H1 (cell line): ENCODE results near the gene SMYD3. TPM values are rescaled to one million over a fixed set of nuclear protein-coding genes. Genes with fewer than 3 reads are reported as not detected.

Experiments
- CTCF ChIA-PET: fragments of 300-600 bp; sonication (Branson Sonifier 250); formaldehyde crosslinking; loops from one replicate; lab custom pipeline; 2021; ENCODE audit not compliant: partially characterized antibody; lab: Charles Lee
- POLR2A ChIA-PET: fragments of 300-600 bp; sonication (Branson Sonifier 250); formaldehyde crosslinking; loops from one replicate; lab custom pipeline; 2021; ENCODE audit warnings: inconsistent platforms; ENCODE audit not compliant: partially characterized antibody; lab: Charles Lee
- DNase-seq, 2 experiments: peaks; one replicate each; pipeline versions ENCODE4 v3.0.0 to v3.0.0-alpha.2; 2010 to 2022; ENCODE audit warnings: low spot score in 2 of 2, low read depth in 1 of 2, mixed read lengths in 1 of 2
- FAIRE-seq: peaks from 2 replicates; lab custom pipeline; 2011; peaks lifted over from hg19 to GRCh38; lab: Jason Lieb, UNC
- H2AFZ ChIP-seq: 2 replicates; pipeline ENCODE4 v1.8.1; 2012; ENCODE audit warnings: low read length, inconsistent platforms
- H2AK5ac ChIP-seq: 2 replicates; pipeline ENCODE4 v1.6.1; 2013; ENCODE audit warnings: low read depth, low read length
- H2BK120ac ChIP-seq: replicated peaks from 2 replicates; pipeline ENCODE3; 2013; ENCODE audit warnings: low read depth, low read length, inconsistent platforms
- H2BK12ac ChIP-seq: 2 replicates; pipeline ENCODE4 v1.6.1; 2013; ENCODE audit warnings: low read depth, low read length
- H2BK15ac ChIP-seq: 2 replicates; pipeline ENCODE4 v1.6.1; 2013; ENCODE audit warnings: low read length
- H2BK20ac ChIP-seq: 2 replicates; pipeline ENCODE4 v1.6.1; 2013; ENCODE audit warnings: low read length
- H2BK5ac ChIP-seq: 2 replicates; pipeline ENCODE4 v1.6.1; 2013; ENCODE audit warnings: low read depth, low read length
- H3K14ac ChIP-seq: 2 replicates; pipeline ENCODE4 v1.6.1; 2013; ENCODE audit warnings: inconsistent platforms; ENCODE audit not compliant: insufficient read length
- H3K18ac ChIP-seq: 2 replicates; pipeline ENCODE4 v1.6.1; 2013; ENCODE audit warnings: low read length; ENCODE audit errors: extremely low read depth
- H3K23ac ChIP-seq: 2 replicates; pipeline ENCODE4 v1.6.1; 2013; ENCODE audit warnings: inconsistent platforms; ENCODE audit not compliant: insufficient read length
- H3K23me2 ChIP-seq: 2 replicates; pipeline ENCODE4 v1.6.1; 2013; ENCODE audit warnings: low read depth, low read length
- H3K27ac ChIP-seq: 2 replicates; pipeline ENCODE4 v1.6.1; 2011; ENCODE audit warnings: low read depth, low read length, inconsistent platforms
- H3K27me3 ChIP-seq, 4 experiments: replicated peaks in 1 of 4; 1 replicate in 1 of 4; 2 replicates in 3 of 4; pipeline versions ENCODE4 v1.6.1 to v1.8.1; 2011 to 2013; ENCODE audit warnings: low read length in 3 of 4, mild to moderate bottlenecking in 3 of 4, inconsistent platforms in 2 of 4, mixed read lengths in 2 of 4, moderate library complexity in 1 of 4; ENCODE audit not compliant: control insufficient read depth in 3 of 4, insufficient read depth in 3 of 4; ENCODE audit errors: extremely low read depth in 1 of 4
- H3K36me3 ChIP-seq, 4 experiments: 2 replicates each; pipeline versions ENCODE4 v1.6.1 to v1.8.1; 2011 to 2013; ENCODE audit warnings: mild to moderate bottlenecking in 4 of 4, low read length in 3 of 4, moderate library complexity in 2 of 4, control low read depth in 1 of 4, inconsistent platforms in 1 of 4; ENCODE audit not compliant: insufficient read depth in 4 of 4, control insufficient read depth in 2 of 4
- H3K4ac ChIP-seq: replicated peaks from 2 replicates; pipeline ENCODE3; 2013; ENCODE audit warnings: low read length, low read depth, mixed read lengths, inconsistent platforms; ENCODE audit not compliant: insufficient read length
- H3K4me1 ChIP-seq, 4 experiments: replicated peaks in 1 of 4; 1 replicate in 1 of 4; 2 replicates in 3 of 4; pipeline versions ENCODE4 v1.6.1 to v1.8.1; 2011 to 2013; ENCODE audit warnings: low read length in 3 of 4, inconsistent platforms in 2 of 4, mixed read lengths in 1 of 4; ENCODE audit not compliant: insufficient read depth in 4 of 4, control insufficient read depth in 3 of 4
- H3K4me2 ChIP-seq, 2 experiments: 2 replicates each; pipeline versions ENCODE4 v1.6.1 to v1.8.1; 2011 to 2013; ENCODE audit warnings: low read depth in 2 of 2, low read length in 2 of 2, control low read depth in 1 of 2, inconsistent platforms in 1 of 2, mild to moderate bottlenecking in 1 of 2; ENCODE audit not compliant: insufficient read depth in 1 of 2
- H3K4me3 ChIP-seq, 4 experiments: fragments of 200-600, 300-600 bp in 1 of 4; sonication (generic), shearing (Covaris generic), sonication (Bioruptor Twin) in 1 of 4; 2 replicates each; pipeline versions ENCODE4 v1.5.1 to v1.8.1; 2011 to 2016; ENCODE audit warnings: low read length in 4 of 4, low read depth in 3 of 4, control low read depth in 2 of 4, inconsistent platforms in 2 of 4, mild to moderate bottlenecking in 2 of 4, mixed read lengths in 1 of 4, moderate library complexity in 1 of 4; ENCODE audit not compliant: insufficient read depth in 2 of 4; ENCODE audit errors: extremely low read depth in 1 of 4
- H3K56ac ChIP-seq: replicated peaks from 2 replicates; pipeline ENCODE3; 2013; ENCODE audit warnings: low read depth, mild to moderate bottlenecking, mixed read lengths, low read length, inconsistent platforms; ENCODE audit not compliant: insufficient read length
- H3K79me1 ChIP-seq: 2 replicates; pipeline ENCODE4 v1.6.1; 2013; ENCODE audit warnings: low read depth, low read length, control low read depth
- H3K79me2 ChIP-seq, 2 experiments: 2 replicates each; pipeline versions ENCODE4 v1.6.1 to v1.8.1; 2012 to 2013; ENCODE audit warnings: low read length in 2 of 2, mild to moderate bottlenecking in 2 of 2, inconsistent platforms in 1 of 2; ENCODE audit not compliant: insufficient read depth in 2 of 2, control insufficient read depth in 1 of 2
- H3K9ac ChIP-seq, 4 experiments: replicated peaks in 1 of 4; 1 replicate in 1 of 4; 2 replicates in 3 of 4; pipeline versions ENCODE4 v1.6.1 to v1.8.1; 2011 to 2013; ENCODE audit warnings: low read depth in 3 of 4, low read length in 3 of 4, control low read depth in 2 of 4, mild to moderate bottlenecking in 2 of 4, moderate library complexity in 2 of 4, inconsistent platforms in 1 of 4; ENCODE audit errors: extremely low read depth in 1 of 4
- H3K9me3 ChIP-seq, 2 experiments: 2 replicates each; pipeline versions ENCODE4 v1.6.1 to v1.8.1; 2012 to 2013; ENCODE audit warnings: mild to moderate bottlenecking in 2 of 2, moderate library complexity in 2 of 2, control low read depth in 1 of 2, inconsistent platforms in 1 of 2, low read depth in 1 of 2, low read length in 1 of 2, mixed read lengths in 1 of 2; ENCODE audit not compliant: insufficient read depth in 2 of 2
- H4K20me1 ChIP-seq, 2 experiments: replicated peaks in 1 of 2; 2 replicates each; pipeline versions ENCODE3 to v1.8.1; 2011 to 2013; ENCODE audit warnings: inconsistent platforms in 2 of 2, low read length in 2 of 2, mild to moderate bottlenecking in 1 of 2; ENCODE audit not compliant: insufficient read depth in 2 of 2, control insufficient read depth in 1 of 2
- H4K5ac ChIP-seq: 2 replicates; pipeline ENCODE4 v1.6.1; 2013; ENCODE audit warnings: low read length, low read depth, mixed read lengths, inconsistent platforms; ENCODE audit not compliant: insufficient read length
- H4K8ac ChIP-seq: 2 replicates; pipeline ENCODE4 v1.8.0; 2013; ENCODE audit warnings: mild to moderate bottlenecking, moderate library complexity, low read length, inconsistent platforms; ENCODE audit not compliant: insufficient read depth; ENCODE audit errors: extremely low read depth
- H4K91ac ChIP-seq: replicated peaks from 2 replicates; pipeline ENCODE3; 2013; ENCODE audit warnings: low read length, mixed read lengths, inconsistent platforms; ENCODE audit not compliant: insufficient read length
- EGR1 ChIP-seq: IDR thresholded peaks from 2 replicates; pipeline ENCODE4 v1.6.1; 2011; ENCODE audit warnings: low read depth, low read length, borderline replicate concordance
- FOSL1 ChIP-seq: IDR thresholded peaks from 2 replicates; pipeline ENCODE4 v1.6.1; 2011; ENCODE audit warnings: mild to moderate bottlenecking, low read depth, low read length, moderate library complexity; ENCODE audit not compliant: insufficient read depth
- HDAC2 ChIP-seq, 2 experiments: fragments of 300-600 bp in 1 of 2; sonication (generic) in 1 of 2; IDR thresholded peaks; 2 replicates each; pipeline ENCODE4 v1.6.1; 2011 to 2012; ENCODE audit warnings: low read depth in 2 of 2, low read length in 2 of 2, mild to moderate bottlenecking in 2 of 2, moderate library complexity in 2 of 2, borderline replicate concordance in 1 of 2, inconsistent platforms in 1 of 2
- RAD21 ChIP-seq, 2 experiments: IDR thresholded peaks in 1 of 2; conservative IDR thresholded peaks in 1 of 2; 2 replicates each; pipeline ENCODE4 v1.6.1; 2011; ENCODE audit warnings: low read depth in 2 of 2, low read length in 2 of 2, improper control_type of control experiment in 1 of 2, inconsistent platforms in 1 of 2, mild to moderate bottlenecking in 1 of 2, moderate library complexity in 1 of 2
- RXRA ChIP-seq: IDR thresholded peaks from 2 replicates; pipeline ENCODE4 v1.6.1; 2011; ENCODE audit warnings: low read depth, mild to moderate bottlenecking, low read length, moderate library complexity; ENCODE audit not compliant: insufficient read depth
- SP4 ChIP-seq: IDR thresholded peaks from 2 replicates; pipeline ENCODE4 v1.6.1; 2012; ENCODE audit warnings: low read length, inconsistent platforms
- TEAD4 ChIP-seq: IDR thresholded peaks from 2 replicates; pipeline ENCODE4 v1.6.1; 2012; ENCODE audit warnings: low read depth, low read length, inconsistent platforms, mixed read lengths
- WGBS, 2 experiments: shearing (Covaris generic) in 1 of 2; methylation state at CpG; one replicate each; pipeline versions ENCODE4 v1.1.6 to v1.1.7; 2013 to 2015; ENCODE audit warnings: low lambda C conversion rate in 2 of 2, mixed read lengths in 2 of 2, inconsistent platforms in 1 of 2, low coverage in 1 of 2, missing lambda C conversion rate in 1 of 2; ENCODE audit not compliant: insufficient replicate concordance in 2 of 2, insufficient coverage in 1 of 2, insufficient read length in 1 of 2; ENCODE audit errors: extremely low coverage in 1 of 2, missing lambda C conversion rate in 1 of 2; 5-methylcytosine and 5-hydroxymethylcytosine counted together
- polyA plus RNA-seq, 7 experiments: library from polyadenylated mRNA; depleted of rRNA in 3 of 7; stranded (reverse) in 5 of 7; unstranded in 2 of 7; fragments of >200 nt in 5 of 7; fragments of 200-250 nt in 2 of 7; gene quantifications; 1 replicate in 5 of 7; 2 replicates in 1 of 7; 4 replicates in 1 of 7; pipeline versions ENCODE4 v1.2.1 to v1.2.3, GENCODE V29; 2011 to 2013; ENCODE audit warnings: missing spikeins in 2 of 7, mixed read lengths in 2 of 7
- total RNA-seq: library from RNA; stranded (reverse); fragmentation: NEBNext Ultra II Directional; extraction: Animal tissue kit (Norgen Biotek cat#: 25700); gene quantifications from 2 replicates; pipeline ENCODE4 v1.2.1, GENCODE V29; 2021

Gene SMYD3
- total and polyA plus RNA-seq, 2 of the 8 experiments (the other 6 are each of a cell fraction or from before 2014, with no cell fraction given): 17.3 to 25.4 TPM

DNA sequence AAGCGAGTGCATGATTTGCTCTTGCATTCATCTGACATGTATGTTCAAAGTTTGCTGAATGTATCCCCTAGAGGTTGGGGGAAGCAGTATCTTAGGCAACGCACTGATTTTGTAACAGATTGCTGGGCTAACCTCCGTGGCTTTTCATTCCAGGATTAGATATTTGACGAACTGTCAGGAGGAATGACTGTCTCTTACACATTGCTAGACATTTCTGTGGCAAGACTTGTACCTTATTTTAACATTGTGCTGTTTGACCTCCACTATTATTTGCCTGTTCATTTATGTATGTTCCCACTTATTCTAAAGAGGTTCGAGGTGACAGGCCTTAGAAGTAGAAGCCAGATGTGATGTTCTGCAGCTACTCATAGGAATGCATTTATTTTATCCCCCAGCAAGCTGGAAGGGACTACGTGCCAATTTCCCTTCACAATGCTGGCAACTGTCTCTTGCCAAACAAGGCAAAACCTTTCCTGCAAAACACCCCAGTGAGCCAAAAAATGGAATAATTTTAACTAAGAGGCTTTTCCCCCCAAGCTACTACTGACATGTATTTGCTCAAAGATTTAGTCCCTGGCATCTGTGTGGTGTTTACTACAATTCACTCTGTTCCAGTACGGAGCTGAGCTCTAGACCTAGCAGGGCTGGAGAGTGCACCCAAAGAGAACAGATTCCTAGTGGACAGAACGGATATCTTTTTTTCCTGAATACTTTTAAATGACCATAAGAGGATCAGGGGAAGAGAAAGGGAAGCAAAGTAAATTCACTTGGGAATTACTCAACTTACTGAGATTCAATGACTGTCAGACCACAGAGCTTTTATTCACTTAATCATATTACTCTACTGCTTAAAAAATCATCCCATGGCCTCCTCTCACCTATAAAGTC lies 646.2 kb downstream of the SMYD3 start:
- Histone ChIP-seq H3K4me3 (no peak overlapping the region), H2AFZ (no peak overlapping the region), H2BK12ac (no peak overlapping the region), H3K79me1 (no peaks in the 10 kb centered on the region), H3K4me2 (no peak overlapping the region), H4K8ac (no peak overlapping the region), H3K56ac (no peak overlapping the region), H3K79me2 (no peaks in the 10 kb centered on the region), H3K27ac (no peak overlapping the region), H2BK20ac (no peak overlapping the region), H4K91ac (no peak overlapping the region), H4K20me1 (no peaks in the 10 kb centered on the region), H3K23ac (no peak overlapping the region), H3K18ac (no peak overlapping the region), H3K27me3 (no peaks in the 10 kb centered on the region), H2BK5ac (no peak overlapping the region), H3K4ac (no peak overlapping the region), H3K14ac (no peak overlapping the region), H2BK15ac (no peak overlapping the region), H3K4me1 (peaks cover 0 to 4% (median 0%) of the 10 kb centered on the region in 4 experiments; a peak in 4 of 7 replicates), H3K9me3 (no peaks in the 10 kb centered on the region), H3K23me2 (no peaks in the 10 kb centered on the region), H3K9ac (no peak overlapping the region), H3K36me3 (peaks cover 0 to 2% (median 0%) of the 10 kb centered on the region in 4 experiments; a peak in 1 of 8 replicates), H2BK120ac (no peak overlapping the region), H2AK5ac (no peak overlapping the region), H4K5ac (no peak overlapping the region)
- CTCF ChIA-PET: interaction anchor here (0.5 to 4.5 kb wide), 6 partner anchors 13 to 92 kb away, joined by 3 to 25 read pairs (median 3); no protein-coding TSS in a partner anchor
- POLR2A ChIA-PET: no interaction called here
- 89% methylated on average over 8 of the region's 8 CpGs; no CpG with 5 or more reads in 1 of the 2 experiments for WGBS, 2 experiments
- TF ChIP-seq FOSL1: no peak
- TF ChIP-seq SP4: no peak
- TF ChIP-seq TEAD4: no peak
- no peak for TF ChIP-seq EGR1
- TF ChIP-seq HDAC2 (IDR thresholded peaks at IDR 0.05; ENCODE audit: borderline replicate concordance in 1 of 2, low read depth in 2 of 2, low read length in 2 of 2): no peak
- no peak for TF ChIP-seq RXRA
- no peak for TF ChIP-seq RAD21 (IDR thresholded peaks at IDR 0.05 in 1 of 2, conservative IDR thresholded peaks at IDR 0.05 in 1 of 2; ENCODE audit: low read depth in 2 of 2, low read length in 2 of 2)
- DNase-seq (no peak), FAIRE-seq (no peak)
